PC-9 (cell line): ENCODE results near the gene DTX1.

Source experiments
- EZH2 ChIP-seq: fragments of 200-600 bp; sonication (generic); IDR thresholded peaks from 2 replicates; pipeline ENCODE4 v1.8.0; 2017; ENCODE audit warnings: antibody characterized with exemption, low read depth
- TF ChIP-seq, protein P1 (sequence below): fragments of 200-600 bp; sonication (generic); conservative IDR thresholded peaks from 2 replicates; pipeline ENCODE4 v1.6.1; 2017; ENCODE audit warnings: mixed run types, antibody characterized with exemption, mild to moderate bottlenecking, moderate library complexity

DNA sequence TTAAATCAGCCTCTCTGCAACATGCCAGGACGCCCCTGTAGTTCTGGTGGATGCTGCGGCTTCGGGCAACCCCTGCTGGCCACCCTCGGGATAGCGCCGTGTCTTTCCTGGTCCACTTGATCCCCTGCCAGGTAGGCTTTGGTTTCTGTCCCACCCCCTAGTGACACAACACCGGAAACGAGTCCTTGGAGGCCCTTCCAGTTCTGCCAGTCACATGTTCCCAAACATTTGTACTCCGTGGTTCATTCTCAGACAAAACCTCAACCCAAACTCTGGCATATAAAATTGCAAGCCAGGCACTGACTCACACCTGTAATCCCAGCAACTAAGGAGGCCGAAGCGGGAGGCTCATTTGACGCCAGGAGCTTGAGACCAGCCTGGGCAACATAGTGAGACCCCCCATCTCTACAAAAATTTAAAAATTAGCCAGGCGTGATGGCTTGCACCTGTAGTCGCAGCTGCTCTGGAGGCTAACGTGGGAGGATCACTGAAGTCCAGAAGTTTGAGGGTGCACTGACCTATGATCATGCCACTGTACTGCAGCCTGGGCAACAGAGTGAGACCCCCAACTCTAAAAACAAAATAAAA, 42.0 kb downstream of the DTX1 start:
- TF ChIP-seq EZH2 = no peak
- TF ChIP-seq, protein P1, sequence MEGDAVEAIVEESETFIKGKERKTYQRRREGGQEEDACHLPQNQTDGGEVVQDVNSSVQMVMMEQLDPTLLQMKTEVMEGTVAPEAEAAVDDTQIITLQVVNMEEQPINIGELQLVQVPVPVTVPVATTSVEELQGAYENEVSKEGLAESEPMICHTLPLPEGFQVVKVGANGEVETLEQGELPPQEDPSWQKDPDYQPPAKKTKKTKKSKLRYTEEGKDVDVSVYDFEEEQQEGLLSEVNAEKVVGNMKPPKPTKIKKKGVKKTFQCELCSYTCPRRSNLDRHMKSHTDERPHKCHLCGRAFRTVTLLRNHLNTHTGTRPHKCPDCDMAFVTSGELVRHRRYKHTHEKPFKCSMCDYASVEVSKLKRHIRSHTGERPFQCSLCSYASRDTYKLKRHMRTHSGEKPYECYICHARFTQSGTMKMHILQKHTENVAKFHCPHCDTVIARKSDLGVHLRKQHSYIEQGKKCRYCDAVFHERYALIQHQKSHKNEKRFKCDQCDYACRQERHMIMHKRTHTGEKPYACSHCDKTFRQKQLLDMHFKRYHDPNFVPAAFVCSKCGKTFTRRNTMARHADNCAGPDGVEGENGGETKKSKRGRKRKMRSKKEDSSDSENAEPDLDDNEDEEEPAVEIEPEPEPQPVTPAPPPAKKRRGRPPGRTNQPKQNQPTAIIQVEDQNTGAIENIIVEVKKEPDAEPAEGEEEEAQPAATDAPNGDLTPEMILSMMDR = peak; percentile 93
